Karpas-422 (cell line): ENCODE measurements around the gene SGMS1. TPM values are rescaled to one million over a fixed set of nuclear protein-coding genes. Genes with fewer than 3 reads are reported as not detected.
"Not testable (repeated sequence)": the region's sequence is repeated elsewhere in the genome, so short reads cannot be mapped to it uniquely, and the experiment has no call there.

Experiments used
- DNase-seq: peaks from one replicate; pipeline ENCODE4 v3.0.0-alpha.2; 2015
- H2AFZ ChIP-seq: fragments of 200-600 bp; sonication (generic); 2 replicates; pipeline ENCODE4 v1.6.1; 2014; ENCODE audit warnings: antibody characterized with exemption, low read length, mixed read lengths
- H3K27ac ChIP-seq: fragments of 200-600 bp; sonication (generic); 2 replicates; pipeline ENCODE4 v1.5.1; 2014; ENCODE audit warnings: mild to moderate bottlenecking, low read length, moderate library complexity
- H3K27me3 ChIP-seq: fragments of 200-600 bp; sonication (generic); 2 replicates; pipeline ENCODE4 v1.6.1; 2014; ENCODE audit warnings: low read length, mixed read lengths
- H3K36me3 ChIP-seq: fragments of 200-600 bp; sonication (generic); 2 replicates; pipeline ENCODE4 v1.6.1; 2014; ENCODE audit warnings: low read length, mixed read lengths; ENCODE audit not compliant: insufficient read depth
- H3K4me1 ChIP-seq: fragments of 200-600 bp; sonication (generic); 2 replicates; pipeline ENCODE4 v1.6.1; 2014; ENCODE audit warnings: mild to moderate bottlenecking, low read length, mixed read lengths
- H3K4me2 ChIP-seq: fragments of 200-600 bp; sonication (generic); 2 replicates; pipeline ENCODE4 v1.6.1; 2014; ENCODE audit warnings: low read length, low read depth, mild to moderate bottlenecking; ENCODE audit not compliant: poor library complexity, severe bottlenecking
- H3K4me3 ChIP-seq: fragments of 200-600 bp; sonication (generic); 2 replicates; pipeline ENCODE4 v1.5.1; 2014; ENCODE audit warnings: mild to moderate bottlenecking, antibody characterized with exemption, low read length, mixed read lengths
- H3K79me2 ChIP-seq: fragments of 200-600 bp; sonication (generic); 2 replicates; pipeline ENCODE4 v1.6.1; 2014; ENCODE audit warnings: mild to moderate bottlenecking, low read length, mixed read lengths
- H3K9ac ChIP-seq: fragments of 200-600 bp; sonication (generic); 2 replicates; pipeline ENCODE4 v1.6.0; 2014; ENCODE audit warnings: low read length
- H3K9me2 ChIP-seq: fragments of 200-600 bp; sonication (generic), shearing (Covaris generic); replicated peaks from 2 replicates; pipeline ENCODE4 v1.6.0; 2014; ENCODE audit warnings: mild to moderate bottlenecking, low read length, moderate library complexity; ENCODE audit not compliant: insufficient read depth
- H3K9me3 ChIP-seq: fragments of 300-700, 200-600 bp; sonication (generic); 2 replicates; pipeline ENCODE4 v1.6.1; 2014; ENCODE audit warnings: low read length, mixed read lengths
- H4K20me1 ChIP-seq: fragments of 200-600 bp; sonication (generic); 2 replicates; pipeline ENCODE4 v1.6.1; 2014; ENCODE audit warnings: mild to moderate bottlenecking, antibody characterized with exemption, low read length, low read depth; ENCODE audit not compliant: insufficient read depth
- total RNA-seq: library from RNA; depleted of rRNA; stranded (reverse); fragments of >200 nt; shearing (Covaris generic); gene quantifications from 2 replicates; pipeline ENCODE4 v1.2.3, GENCODE V29; 2014; ENCODE audit warnings: low replicate concordance

The SGMS1 gene
- total RNA-seq, 1 experiment from 2014 or later: 2.9 TPM

- no peaks in the 10 kb centered on the region for H3K27me3 ChIP-seq
- no peak overlapping the region for H3K4me3 ChIP-seq
- H3K79me2 ChIP-seq: no peaks in the 10 kb centered on the region
- no peaks in the 10 kb centered on the region for H3K36me3 ChIP-seq
- no peak overlapping the region for H3K4me2 ChIP-seq
- no peak for DNase-seq
- H3K4me1 ChIP-seq: peaks cover 8% of the 10 kb centered on the region
- H4K20me1 ChIP-seq: 0 out of 2 replicates have a peak, but pooled peaks cover 4% of the 10 kb centered on the region
- no peak overlapping the region for H3K9ac ChIP-seq
- no peak overlapping the region for H2AFZ ChIP-seq
- no peaks in the 10 kb centered on the region for H3K9me3 ChIP-seq
- H3K27ac ChIP-seq: no peak overlapping the region
- H3K9me2 ChIP-seq: no peaks in the 10 kb centered on the region
Observed at GRCh38 chr10:50367732-50368131, 256.0 kb downstream of the SGMS1 start.

- not testable (repeated sequence) for H3K27me3 ChIP-seq, H3K27ac ChIP-seq, H3K9me3 ChIP-seq, DNase-seq, H2AFZ ChIP-seq, H3K9me2 ChIP-seq, H3K4me2 ChIP-seq, H3K4me3 ChIP-seq, H3K79me2 ChIP-seq, H3K36me3 ChIP-seq, H4K20me1 ChIP-seq, H3K9ac ChIP-seq
- peaks cover 21% of the 10 kb centered on the region for H3K4me1 ChIP-seq
Observed at GRCh38 chr10:50366421-50366820, 257.3 kb downstream of the SGMS1 start.

GRCh38 chr10:50364730-50365129, 259.0 kb downstream of the SGMS1 start:
- not testable (repeated sequence) for H3K79me2 ChIP-seq, H2AFZ ChIP-seq, H3K9me2 ChIP-seq, H3K4me2 ChIP-seq, H4K20me1 ChIP-seq, H3K27me3 ChIP-seq, H3K4me3 ChIP-seq, DNase-seq, H3K9me3 ChIP-seq, H3K27ac ChIP-seq, H3K36me3 ChIP-seq, H3K9ac ChIP-seq
- H3K4me1 ChIP-seq: peaks cover 27% of the 10 kb centered on the region

GRCh38 chr10:50362547-50363125, 261.1 kb downstream of the SGMS1 start:
- peak overlapping the region; percentile 55 for H3K27ac ChIP-seq
- no peaks in the 10 kb centered on the region for H3K27me3 ChIP-seq
- DNase-seq: peak; percentile 75
- H4K20me1 ChIP-seq: no peaks in the 10 kb centered on the region
- no peak overlapping the region for H3K9ac ChIP-seq
- peak overlapping the region; percentile 46 for H3K4me2 ChIP-seq
- peaks cover 27% of the 10 kb centered on the region for H3K4me1 ChIP-seq
- no peak overlapping the region for H2AFZ ChIP-seq
- no peaks in the 10 kb centered on the region for H3K79me2 ChIP-seq
- H3K9me3 ChIP-seq: no peaks in the 10 kb centered on the region
- H3K9me2 ChIP-seq: no peaks in the 10 kb centered on the region
- H3K4me3 ChIP-seq: no peak overlapping the region
- H3K36me3 ChIP-seq: no peaks in the 10 kb centered on the region

GRCh38 chr10:50361946-50362345, 261.8 kb downstream of the SGMS1 start:
- peaks cover 27% of the 10 kb centered on the region for H3K4me1 ChIP-seq
- H3K9ac ChIP-seq: no peak overlapping the region
- peak overlapping the region; percentile 35; the same call in 1 of the 2 replicates for H3K4me3 ChIP-seq

GRCh38 chr10:50360077-50360850, 263.5 kb downstream of the SGMS1 start:
- Histone ChIP-seq H3K9me2 (no peaks in the 10 kb centered on the region), H3K36me3 (no peaks in the 10 kb centered on the region), H4K20me1 (no peaks in the 10 kb centered on the region), H3K79me2 (no peaks in the 10 kb centered on the region), H3K27ac (no peak overlapping the region), H2AFZ (no peak overlapping the region), H3K4me3 (no peak overlapping the region), H3K9ac (no peak overlapping the region), H3K9me3 (no peaks in the 10 kb centered on the region), H3K4me2 (no peak overlapping the region), H3K4me1 (peaks cover 27% of the 10 kb centered on the region), H3K27me3 (no peaks in the 10 kb centered on the region)
- DNase-seq: no peak

More at GRCh38 chr10:50361946-50362345, 261.8 kb downstream of the SGMS1 start:
- Histone ChIP-seq H2AFZ (no peak overlapping the region), H3K27ac (peak overlapping the region; percentile 55), H3K9me2 (no peaks in the 10 kb centered on the region), H3K4me2 (peak overlapping the region; percentile 46), H3K9me3 (no peaks in the 10 kb centered on the region), H3K36me3 (no peaks in the 10 kb centered on the region), H4K20me1 (no peaks in the 10 kb centered on the region), H3K27me3 (no peaks in the 10 kb centered on the region), H3K79me2 (no peaks in the 10 kb centered on the region)
- peak; percentile 59 for DNase-seq

GRCh38 chr10:50358925-50359687, 264.6 kb downstream of the SGMS1 start:
- Histone ChIP-seq H3K9me2 (no peaks in the 10 kb centered on the region), H3K9me3 (no peaks in the 10 kb centered on the region), H3K9ac (no peak overlapping the region), H3K4me3 (no peak overlapping the region), H3K4me1 (peaks cover 27% of the 10 kb centered on the region), H3K79me2 (no peaks in the 10 kb centered on the region), H3K4me2 (no peak overlapping the region), H3K27ac (no peak overlapping the region), H3K36me3 (no peaks in the 10 kb centered on the region), H4K20me1 (no peaks in the 10 kb centered on the region), H3K27me3 (no peaks in the 10 kb centered on the region), H2AFZ (no peak overlapping the region)
- DNase-seq: no peak

- H3K4me2 ChIP-seq: no peak overlapping the region
- no peaks in the 10 kb centered on the region for H3K36me3 ChIP-seq
- no peaks in the 10 kb centered on the region for H3K27me3 ChIP-seq
- no peak overlapping the region for H3K4me3 ChIP-seq
- peaks cover 26% of the 10 kb centered on the region for H3K4me1 ChIP-seq
- no peaks in the 10 kb centered on the region for H3K9me3 ChIP-seq
- no peak overlapping the region for H3K27ac ChIP-seq
- H3K9me2 ChIP-seq: no peaks in the 10 kb centered on the region
- no peaks in the 10 kb centered on the region for H4K20me1 ChIP-seq
- no peak overlapping the region for H3K9ac ChIP-seq
- no peak for DNase-seq
- no peaks in the 10 kb centered on the region for H3K79me2 ChIP-seq
- H2AFZ ChIP-seq: no peak overlapping the region
Observed at GRCh38 chr10:50358411-50358810, 265.3 kb downstream of the SGMS1 start.
